ENCODE results near the gene GDA. TPM values are rescaled to one million over a fixed set of nuclear protein-coding genes. Genes with fewer than 3 reads are reported as not detected.

The GDA gene
- total RNA-seq, 1 experiment from 2014 or later = 3.6 TPM

DNA sequence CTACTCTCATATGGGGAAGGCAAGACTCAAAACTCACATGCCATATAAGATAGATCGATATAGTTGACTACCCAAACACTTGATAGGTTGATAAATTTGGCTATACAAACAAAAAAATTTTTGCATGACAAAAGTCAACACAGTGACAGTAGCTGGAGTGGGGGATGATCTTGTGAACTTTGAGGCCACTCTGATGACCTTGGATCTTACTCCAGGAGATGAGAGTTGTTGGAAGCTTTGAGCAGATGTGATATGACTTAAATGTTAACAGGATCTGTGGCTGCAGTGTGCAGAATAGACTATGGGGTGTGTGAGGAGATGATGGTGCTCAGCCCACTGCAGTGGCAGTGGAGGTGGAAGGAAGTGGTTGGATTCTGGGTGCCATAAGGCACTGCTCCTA, 114.3 kb downstream of the GDA start:
- Mint-ChIP-seq H3K36me3 (ENCODE audit: insufficient read depth in 1 of 3, low read depth in 3 of 3) (no peaks in the 10 kb centered on the region), H3K9me3 (no peaks in the 10 kb centered on the region; a peak in 1 of 5 replicates), H3K27me3 (ENCODE audit: low read depth) (no peaks in the 10 kb centered on the region), H3K4me1 (no peaks in the 10 kb centered on the region), H3K27ac (no peak overlapping the region), H3K4me3 (no peak overlapping the region)
- Histone ChIP-seq H3K4me1 (ENCODE audit: insufficient read depth, low read length) (no peaks in the 10 kb centered on the region), H4K91ac (ENCODE audit: insufficient read length, low read depth, low read length) (no peak overlapping the region), H2BK20ac (ENCODE audit: low read depth, low read length, poor library complexity, severe bottlenecking) (no peak overlapping the region), H2AFZ (ENCODE audit: low read length) (no peak overlapping the region), H3T11ph (ENCODE audit: low read length) (no peak overlapping the region), H4K8ac (replicated peaks; ENCODE audit: insufficient read length, low read depth, low read length) (no peak overlapping the region), H3K9me3 (ENCODE audit: control insufficient read depth, low read depth, low read length) (no peaks in the 10 kb centered on the region), H4K20me1 (ENCODE audit: control insufficient read depth, insufficient read depth, insufficient read length) (no peaks in the 10 kb centered on the region), H3K27ac (ENCODE audit: insufficient read length, low read depth, low read length) (no peak overlapping the region), H3K4ac (ENCODE audit: low read depth, low read length) (no peak overlapping the region), H3K9ac (ENCODE audit: extremely low read depth, insufficient read length, low read length) (no peak overlapping the region), H3K79me2 (ENCODE audit: insufficient read depth, low read length) (no peaks in the 10 kb centered on the region), H3K27me3 (ENCODE audit: insufficient read depth, low read length) (no peaks in the 10 kb centered on the region), H3K23ac (ENCODE audit: insufficient read length, low read depth, low read length) (no peak overlapping the region), H3K14ac (ENCODE audit: insufficient read depth, low read length) (no peak overlapping the region), H2BK5ac (ENCODE audit: insufficient read length, low read length) (no peak overlapping the region), H3K18ac (ENCODE audit: insufficient read length, low read depth, low read length) (no peak overlapping the region), H2BK15ac (ENCODE audit: low read depth, low read length) (no peak overlapping the region), H3K23me2 (ENCODE audit: insufficient read length, low read depth, low read length, poor library complexity, severe bottlenecking) (no peaks in the 10 kb centered on the region), H3K4me2 (ENCODE audit: insufficient read depth, insufficient read length, low read length) (no peak overlapping the region), H3K79me1 (ENCODE audit: insufficient read depth, low read depth, low read length, poor library complexity, severe bottlenecking) (no peaks in the 10 kb centered on the region), H4K5ac (ENCODE audit: insufficient read length, low read depth, low read length) (no peak overlapping the region), H2BK12ac (ENCODE audit: insufficient read length, low read depth, low read length) (no peak overlapping the region), H2BK120ac (ENCODE audit: low read depth, low read length, poor library complexity, severe bottlenecking) (no peak overlapping the region), H3K56ac (ENCODE audit: insufficient read length, low read depth, low read length) (no peak overlapping the region), H2AK5ac (ENCODE audit: insufficient read length, low read length) (no peak overlapping the region)
- WGBS (ENCODE audit: extremely low coverage, insufficient read length, low lambda C conversion rate) = no CpG with 5 or more reads among the region's 1 CpG
- no peak for DNase-seq
- TF ChIP-seq, protein P1, sequence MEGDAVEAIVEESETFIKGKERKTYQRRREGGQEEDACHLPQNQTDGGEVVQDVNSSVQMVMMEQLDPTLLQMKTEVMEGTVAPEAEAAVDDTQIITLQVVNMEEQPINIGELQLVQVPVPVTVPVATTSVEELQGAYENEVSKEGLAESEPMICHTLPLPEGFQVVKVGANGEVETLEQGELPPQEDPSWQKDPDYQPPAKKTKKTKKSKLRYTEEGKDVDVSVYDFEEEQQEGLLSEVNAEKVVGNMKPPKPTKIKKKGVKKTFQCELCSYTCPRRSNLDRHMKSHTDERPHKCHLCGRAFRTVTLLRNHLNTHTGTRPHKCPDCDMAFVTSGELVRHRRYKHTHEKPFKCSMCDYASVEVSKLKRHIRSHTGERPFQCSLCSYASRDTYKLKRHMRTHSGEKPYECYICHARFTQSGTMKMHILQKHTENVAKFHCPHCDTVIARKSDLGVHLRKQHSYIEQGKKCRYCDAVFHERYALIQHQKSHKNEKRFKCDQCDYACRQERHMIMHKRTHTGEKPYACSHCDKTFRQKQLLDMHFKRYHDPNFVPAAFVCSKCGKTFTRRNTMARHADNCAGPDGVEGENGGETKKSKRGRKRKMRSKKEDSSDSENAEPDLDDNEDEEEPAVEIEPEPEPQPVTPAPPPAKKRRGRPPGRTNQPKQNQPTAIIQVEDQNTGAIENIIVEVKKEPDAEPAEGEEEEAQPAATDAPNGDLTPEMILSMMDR (conservative IDR thresholded peaks at IDR 0.05) = no peak

Data from H9 (cell line).